ENCODE results near the gene REEP1. TPM values are rescaled to one million over a fixed set of nuclear protein-coding genes. Genes with fewer than 3 reads are reported as not detected.

Gene REEP1
- total and polyA plus RNA-seq, 2 of the 4 experiments (the other 2 are of a cell fraction) = under 0.01 to 0.03 TPM

GRCh38 chr2:86301009-86301408, 36.4 kb downstream of the REEP1 start:
- no peak overlapping the region for H3K18ac ChIP-seq (ENCODE audit: low read depth, low read length)
- in situ Hi-C loops (cut with MboI; ENCODE audit: low sequenced_read_pairs) = no loop called here
- H3K56ac ChIP-seq (ENCODE audit: extremely low read depth, insufficient read depth, low read length) = no peak overlapping the region
- H3K79me1 ChIP-seq (ENCODE audit: low read depth in 1 of 2, low read length in 2 of 2) = no peaks in the 10 kb centered on the region
- CTCF ChIA-PET = no interaction called here
- no peak overlapping the region for H3K27ac ChIP-seq (ENCODE audit: insufficient read depth, low read length)
- H2BK15ac ChIP-seq (ENCODE audit: low read depth, low read length) = no peak overlapping the region
- no peaks in the 10 kb centered on the region for H3K9me3 ChIP-seq (ENCODE audit: control insufficient read depth, insufficient read depth, low read length)
- dilution Hi-C loops (cut with HindIII; ENCODE audit: low sequenced_read_pairs, unreplicated experiment) = no loop called here
- no peak overlapping the region for H3K4ac ChIP-seq (ENCODE audit: low read depth, low read length)
- intact Hi-C loops (cut with micrococcal nuclease) = no loop called here
- no peak overlapping the region for H4K8ac ChIP-seq (ENCODE audit: low read depth in 2 of 2, low read length in 2 of 2)
- H3K4me2 ChIP-seq (ENCODE audit: low read depth, low read length) = no peak overlapping the region
- H3K14ac ChIP-seq (replicated peaks; ENCODE audit: low read depth, low read length) = no peak overlapping the region
- TF ChIP-seq MAZ (IDR thresholded peaks at IDR 0.05; ENCODE audit: borderline replicate concordance, low read depth, low read length) (no peak), CHD1 (IDR thresholded peaks at IDR 0.05; ENCODE audit: low read depth, low read length) (no peak), FOS (IDR thresholded peaks at IDR 0.05; ENCODE audit: low read depth, low read length) (no peak), CEBPB (IDR thresholded peaks at IDR 0.05; ENCODE audit: low read depth, low read length) (no peak), RFX5 (IDR thresholded peaks at IDR 0.05; ENCODE audit: low read depth, low read length) (no peak), NFE2L2 (IDR thresholded peaks at IDR 0.05; ENCODE audit: low read depth, low read length) (no peak), SMC3 (IDR thresholded peaks at IDR 0.05; ENCODE audit: low read depth, low read length) (no peak), MXI1 (IDR thresholded peaks at IDR 0.05; ENCODE audit: borderline replicate concordance, low read depth, low read length) (no peak), POLR2A (IDR thresholded peaks at IDR 0.05; ENCODE audit: low read depth, low read length) (no peak), CTCF (conservative IDR thresholded peaks at IDR 0.05; ENCODE audit: low read depth, low read length) (no peak), RCOR1 (IDR thresholded peaks at IDR 0.05; ENCODE audit: insufficient replicate concordance, low read length) (no peak), USF2 (IDR thresholded peaks at IDR 0.05; ENCODE audit: low read depth, low read length) (no peak), BHLHE40 (IDR thresholded peaks at IDR 0.05; ENCODE audit: low read depth, low read length) (no peak), ELK1 (IDR thresholded peaks at IDR 0.05; ENCODE audit: borderline replicate concordance, low read depth, low read length) (no peak)
- no peak overlapping the region for H2BK20ac ChIP-seq (ENCODE audit: low read depth, low read length)
- no peak overlapping the region for H4K5ac ChIP-seq (ENCODE audit: low read depth, low read length)
- BruUV-seq (replicated peaks) = no TSS peak
- H4K91ac ChIP-seq (ENCODE audit: insufficient read depth, low read depth, low read length) = no peak overlapping the region
- no peak overlapping the region for H2AFZ ChIP-seq (replicated peaks; ENCODE audit: low read length, poor library complexity)
- H2AK5ac ChIP-seq (ENCODE audit: low read depth, low read length) = no peak overlapping the region
- no peak for DNase-seq
- H2BK120ac ChIP-seq (ENCODE audit: low read depth, low read length) = no peak overlapping the region
- H2AK9ac ChIP-seq (replicated peaks; ENCODE audit: low read depth, low read length, poor library complexity) = no peak overlapping the region
- no peaks in the 10 kb centered on the region for H3K36me3 ChIP-seq (ENCODE audit: control insufficient read depth, insufficient read depth, low read length)
- POLR2A ChIA-PET (ENCODE audit: unreplicated experiment) = interaction anchor here (0.6 kb wide), 1 partner anchor 140 kb away, joined by 3 read pairs; the partner anchor contains the start of gene KDM3A
- no peaks in the 10 kb centered on the region for H4K20me1 ChIP-seq (ENCODE audit: insufficient read depth, low read length)
- 16% methylated on average over 6 of the region's 6 CpGs; no CpG with 5 or more reads in 1 of the 2 experiments for WGBS, 2 experiments (ENCODE audit: extremely low coverage in 2 of 2, insufficient read length in 1 of 2)
- no peak overlapping the region for H2BK5ac ChIP-seq (ENCODE audit: low read depth, low read length, poor library complexity, severe bottlenecking)
- H3K9me1 ChIP-seq (ENCODE audit: insufficient read depth, low read length) = no peaks in the 10 kb centered on the region
- no peak for ATAC-seq (ENCODE audit: low read depth)
- peaks cover 26% of the 10 kb centered on the region for H3K27me3 ChIP-seq (ENCODE audit: control insufficient read depth, insufficient read depth, low read length)
- H3K4me3 ChIP-seq (ENCODE audit: insufficient read depth, low read depth, low read length) = no peak overlapping the region
- H3K9ac ChIP-seq (ENCODE audit: low read depth, low read length) = no peak overlapping the region
- no peak overlapping the region for H3K23ac ChIP-seq (ENCODE audit: low read depth, low read length)
- H3K4me1 ChIP-seq (ENCODE audit: control insufficient read depth, insufficient read depth, low read length) = no peaks in the 10 kb centered on the region

Data from IMR-90 (cell line).